ENCODE measurements around the gene PIK3AP1. TPM values are rescaled to one million over a fixed set of nuclear protein-coding genes. Genes with fewer than 3 reads are reported as not detected.
"Not testable (repeated sequence)": the region's sequence is repeated elsewhere in the genome, so short reads cannot be mapped to it uniquely, and the experiment has no call there.

The PIK3AP1 gene
- polyA plus RNA-seq, 1 donor from 2014 or later: 174 TPM

DNA sequence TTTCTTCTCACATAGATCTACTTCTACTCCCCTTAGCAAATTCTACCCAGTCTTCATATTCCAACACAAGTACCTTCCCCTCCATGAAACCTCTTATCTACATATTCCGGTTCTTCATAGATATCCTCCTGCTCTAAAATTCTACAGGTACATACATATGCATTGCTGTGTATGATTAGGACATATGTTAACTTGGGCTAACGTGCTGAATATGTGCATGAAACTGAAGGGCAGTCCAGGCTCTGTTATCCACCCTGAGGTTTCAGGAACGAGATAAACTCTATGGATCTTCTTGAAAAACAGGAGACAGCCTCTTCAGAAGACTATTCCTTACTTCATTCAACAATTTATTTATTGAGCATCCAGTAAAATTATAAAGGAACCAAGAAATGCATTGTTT lies 165.0 kb downstream of the PIK3AP1 start:
- no peaks in the 10 kb centered on the region for H3K27me3 Mint-ChIP-seq
- H3K4me1 Mint-ChIP-seq: no peaks in the 10 kb centered on the region
- no peak overlapping the region for H3K4me3 Mint-ChIP-seq
- no peak overlapping the region for H3K27ac Mint-ChIP-seq
- H3K36me3 Mint-ChIP-seq: peaks cover 2% of the 10 kb centered on the region
- no peaks in the 10 kb centered on the region for H3K9me3 Mint-ChIP-seq

DNA sequence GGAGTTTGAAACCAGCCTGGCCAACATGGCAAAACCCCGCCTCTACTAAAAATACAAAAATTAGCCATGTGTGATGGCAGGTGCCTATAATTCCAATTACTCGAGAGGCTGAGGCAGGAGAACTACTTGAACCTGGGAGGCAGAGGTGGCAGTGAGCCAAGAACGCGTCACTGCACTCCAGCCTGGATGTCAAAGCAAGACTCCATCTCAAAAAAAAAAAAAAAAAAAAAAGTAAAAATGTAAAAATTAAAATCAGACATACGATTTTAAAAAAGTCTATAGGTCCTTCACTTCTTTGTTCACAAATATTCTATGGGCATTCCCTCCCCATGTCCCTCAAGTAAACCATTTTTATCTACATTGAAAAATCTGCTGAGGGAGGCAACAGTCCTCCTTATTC lies 171.7 kb downstream of the PIK3AP1 start:
- Mint-ChIP-seq H3K4me3 (no peak overlapping the region), H3K4me1 (peaks cover 0 to 5% (median 0%) of the 10 kb centered on the region in 3 donors), H3K9me3 (no peaks in the 10 kb centered on the region), H3K36me3 (peaks cover 8% of the 10 kb centered on the region), H3K27ac (no peak overlapping the region), H3K27me3 (no peaks in the 10 kb centered on the region)

DNA sequence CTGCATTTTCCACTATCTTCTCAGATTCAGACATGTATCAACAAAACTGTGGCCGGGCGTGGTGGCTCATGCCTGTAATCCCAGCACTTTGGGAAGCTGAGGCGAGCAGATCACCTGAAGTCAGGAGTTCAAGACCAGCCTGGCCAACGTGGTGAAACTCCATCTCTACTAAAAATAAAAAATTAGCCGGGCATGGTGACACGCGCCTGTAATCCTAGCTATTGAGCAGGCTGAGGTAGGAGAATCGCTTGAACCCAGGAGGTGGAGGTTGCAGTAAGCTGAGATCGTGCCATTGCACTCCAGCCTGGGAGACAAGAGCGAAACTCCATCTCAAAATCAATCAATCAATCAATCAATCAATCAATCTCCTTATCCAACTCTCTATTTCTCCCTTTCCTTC lies 174.8 kb downstream of the PIK3AP1 start:
- H3K27me3 Mint-ChIP-seq, H3K4me3 Mint-ChIP-seq, H3K4me1 Mint-ChIP-seq, H3K9me3 Mint-ChIP-seq, H3K36me3 Mint-ChIP-seq: not testable (repeated sequence)
- H3K27ac Mint-ChIP-seq: peak overlapping the region in 1 of 3 donors; percentile 33

Other genes with a start within 250 kb of the PIK3AP1 start
- gene TLL2, start 206.6 kb downstream of the PIK3AP1 start, polyA plus RNA-seq: 0.41 TPM
- 31.7 TPM for gene TM9SF3, start 133.5 kb downstream of the PIK3AP1 start, polyA plus RNA-seq
- 19.8 TPM for gene LCOR, start 111.8 kb upstream of the PIK3AP1 start, polyA plus RNA-seq

All from IgD-negative memory B cell (primary cell).